ENCODE measurements around the gene NOTCH4. TPM values are rescaled to one million over a fixed set of nuclear protein-coding genes. Genes with fewer than 3 reads are reported as not detected.

Gene NOTCH4
- total RNA-seq, 1 experiment from 2014 or later: 1.1 TPM

DNA sequence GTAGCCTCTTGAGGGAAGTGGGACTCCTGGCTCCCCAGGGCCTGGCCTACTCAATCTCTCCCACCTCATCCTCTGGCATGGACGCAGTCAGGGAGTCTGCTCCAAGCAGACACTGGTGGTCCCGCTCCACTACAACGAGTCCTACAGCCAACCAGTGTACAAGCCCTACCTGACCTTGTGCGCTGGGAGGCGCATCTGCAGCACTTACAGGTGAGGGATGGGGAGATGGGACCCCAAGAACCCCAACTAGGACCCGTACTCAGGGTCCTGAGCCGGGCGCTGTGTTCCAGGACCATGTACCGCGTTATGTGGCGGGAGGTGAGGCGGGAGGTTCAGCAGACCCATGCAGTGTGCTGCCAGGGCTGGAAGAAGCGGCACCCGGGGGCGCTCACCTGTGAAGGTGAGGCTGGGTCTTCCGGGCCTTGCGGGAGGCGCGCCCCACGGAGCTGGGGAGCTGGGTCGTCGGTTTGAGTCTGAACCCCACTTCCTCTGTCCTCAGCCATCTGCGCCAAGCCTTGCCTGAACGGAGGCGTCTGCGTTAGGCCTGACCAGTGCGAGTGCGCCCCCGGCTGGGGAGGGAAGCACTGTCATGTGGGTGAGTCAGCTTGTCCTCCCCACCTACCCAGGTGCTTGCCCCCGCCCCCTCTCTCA lies 57.3 kb downstream of the NOTCH4 start:
- no peak for DNase-seq (ENCODE audit: low read depth)

DNA sequence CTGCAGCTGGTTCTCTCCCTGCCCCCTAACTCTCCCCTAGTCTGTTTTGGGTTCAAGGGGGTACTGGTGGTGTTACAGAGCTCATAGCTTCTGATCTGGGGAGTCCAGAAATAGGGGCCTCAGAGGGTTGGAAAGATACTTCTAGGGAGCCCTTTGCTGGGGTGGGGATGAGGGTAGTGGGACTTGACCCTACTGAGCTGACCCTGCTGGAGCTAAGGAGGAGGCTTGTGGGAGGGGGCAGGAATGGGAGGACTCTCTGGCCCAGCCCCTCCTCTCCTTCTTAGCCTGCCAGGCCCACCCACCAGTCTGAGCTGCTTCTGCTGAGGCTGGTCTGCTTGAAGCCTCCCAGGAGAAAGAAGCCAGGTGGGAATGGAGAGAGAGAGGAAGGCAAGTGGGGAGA lies 59.6 kb downstream of the NOTCH4 start, which contains the start of gene EGFL8:
Gene EGFL8, plus strand, starts transcription at position 301 of the 400 bp plus-strand sequence. CDS start 1,571 bp downstream, outside the sequence.
- DNase-seq (ENCODE audit: low read depth): no peak

GRCh38 chr6:32163559-32164258 lies 60.2 kb downstream of the NOTCH4 start:
- DNase-seq (ENCODE audit: low read depth): no peak

GRCh38 chr6:32158052-32158451 lies 65.8 kb downstream of the NOTCH4 start:
- DNase-seq (ENCODE audit: low read depth): no peak

DNA sequence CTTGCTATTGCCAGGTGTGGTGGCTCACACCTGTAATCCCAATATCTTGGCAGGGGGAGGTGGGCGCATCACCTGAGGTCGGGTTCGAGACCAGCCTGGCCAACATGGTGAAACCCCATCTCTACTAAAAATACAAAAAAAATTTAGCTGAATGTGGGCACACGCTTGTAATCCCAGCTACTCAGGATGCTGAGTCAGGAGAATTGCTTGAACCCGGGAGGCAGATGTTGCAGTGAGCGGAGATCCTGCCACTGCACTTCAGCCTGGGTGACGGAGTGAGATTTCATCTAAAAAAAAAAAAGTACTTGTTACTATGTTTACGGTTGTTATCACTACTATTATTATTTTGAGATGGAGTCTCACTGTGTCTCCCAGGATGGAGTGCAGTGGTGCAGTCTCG lies 67.0 kb downstream of the NOTCH4 start:
- DNase-seq (ENCODE audit: low read depth): no peak

- DNase-seq (ENCODE audit: low read depth): peak; percentile 50
These were observed 69.2 kb downstream of the NOTCH4 start for GRCh38 chr6:32154514-32155161.

GRCh38 chr6:32153564-32154513 lies 70.0 kb downstream of the NOTCH4 start, which contains the start of gene PPT2:
Gene PPT2, plus strand, starts transcription at chr6:32154141. Its CDS starts 454 bp downstream, at chr6:32154595.
- peak; percentile 85 for DNase-seq (ENCODE audit: low read depth)

- no peak for DNase-seq (ENCODE audit: low read depth)
These were observed 70.9 kb downstream of the NOTCH4 start for GRCh38 chr6:32152769-32153563.

GRCh38 chr6:32151863-32152768 lies 71.8 kb downstream of the NOTCH4 start, which contains the start of gene PRRT1:
Gene PRRT1, minus strand, starts transcription at chr6:32151939. Its CDS starts 112 bp downstream, at chr6:32151827.
- DNase-seq (ENCODE audit: low read depth): no peak

DNA sequence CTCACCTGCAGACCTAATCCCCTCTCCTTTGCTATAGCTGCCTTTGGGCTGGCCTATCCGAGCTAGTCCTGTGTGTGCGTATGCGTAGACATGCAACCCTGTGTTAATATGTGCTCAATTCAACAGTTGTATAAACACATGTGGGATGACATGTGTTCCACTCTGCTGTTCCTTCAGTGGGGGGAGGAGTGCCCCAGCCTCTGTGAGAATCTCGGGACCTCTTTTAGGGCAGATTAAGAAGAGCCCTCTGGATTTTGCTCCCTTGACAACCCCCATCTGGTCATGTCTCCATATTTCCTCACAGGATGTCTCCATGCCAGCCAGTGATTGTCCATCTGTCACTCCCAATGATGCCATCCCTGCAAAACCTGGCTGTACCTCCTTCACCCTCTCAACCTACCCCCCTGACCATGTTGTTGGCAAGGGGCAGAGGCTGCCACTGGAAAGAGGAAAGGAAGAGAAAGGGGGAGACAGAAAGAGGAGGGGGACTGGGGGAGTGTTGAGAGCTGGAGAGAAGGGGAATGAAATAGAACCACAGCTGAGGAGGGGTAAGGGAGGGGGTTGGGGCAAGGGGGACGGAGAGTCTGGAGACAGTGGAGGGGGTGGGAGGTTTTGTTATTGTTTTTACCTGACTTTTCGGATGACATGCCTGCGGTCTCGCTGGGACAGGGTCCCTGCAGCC lies 72.5 kb downstream of the NOTCH4 start:
- DNase-seq (ENCODE audit: low read depth): no peak

DNA sequence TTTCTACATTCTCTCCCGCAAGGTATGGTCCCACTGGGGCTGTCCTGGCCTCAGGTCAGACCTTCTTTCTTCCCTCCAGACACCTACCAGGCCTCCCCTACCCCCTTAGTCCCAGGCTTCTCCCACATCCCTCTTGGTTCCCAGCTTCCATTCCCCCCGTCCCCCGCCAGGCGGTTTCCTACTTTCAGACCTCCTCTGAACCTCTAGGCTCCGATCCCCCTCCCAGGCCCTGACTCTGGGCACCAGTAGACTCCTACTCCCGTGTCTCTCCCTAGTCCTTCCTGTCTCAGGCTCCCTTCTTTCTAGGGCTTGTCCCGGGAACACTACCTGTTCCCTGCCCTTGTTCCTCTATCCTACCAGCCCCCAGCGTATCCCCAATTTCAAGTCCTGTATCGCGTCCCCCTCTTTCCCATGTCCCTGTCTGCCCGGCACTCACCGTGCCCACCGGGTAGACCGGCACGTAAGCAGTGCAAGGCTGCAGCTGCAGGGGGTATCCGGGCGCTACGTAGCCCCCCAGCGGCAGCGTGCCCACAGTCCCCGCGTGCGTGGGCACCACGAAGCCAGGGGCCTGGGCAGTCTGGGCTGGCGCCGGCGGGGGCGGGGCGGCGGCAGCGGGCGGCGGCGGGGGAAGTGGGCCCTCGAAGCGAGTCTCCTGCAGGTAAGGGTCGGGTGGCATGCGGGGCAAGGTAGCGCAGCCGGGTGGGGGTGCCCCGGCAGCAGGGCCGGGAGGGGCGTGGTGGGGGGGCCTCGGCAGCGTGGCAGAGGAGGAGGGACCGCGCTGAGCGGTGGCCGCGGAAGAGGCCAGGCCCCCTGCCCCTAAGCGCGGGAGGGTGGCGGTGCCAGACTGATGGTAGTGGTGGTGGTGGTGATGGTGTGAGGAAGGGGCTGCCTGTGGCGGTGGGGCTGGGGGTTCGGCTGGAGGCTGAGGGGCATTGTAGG lies 73.7 kb downstream of the NOTCH4 start:
- DNase-seq (ENCODE audit: low read depth): no peak

DNA sequence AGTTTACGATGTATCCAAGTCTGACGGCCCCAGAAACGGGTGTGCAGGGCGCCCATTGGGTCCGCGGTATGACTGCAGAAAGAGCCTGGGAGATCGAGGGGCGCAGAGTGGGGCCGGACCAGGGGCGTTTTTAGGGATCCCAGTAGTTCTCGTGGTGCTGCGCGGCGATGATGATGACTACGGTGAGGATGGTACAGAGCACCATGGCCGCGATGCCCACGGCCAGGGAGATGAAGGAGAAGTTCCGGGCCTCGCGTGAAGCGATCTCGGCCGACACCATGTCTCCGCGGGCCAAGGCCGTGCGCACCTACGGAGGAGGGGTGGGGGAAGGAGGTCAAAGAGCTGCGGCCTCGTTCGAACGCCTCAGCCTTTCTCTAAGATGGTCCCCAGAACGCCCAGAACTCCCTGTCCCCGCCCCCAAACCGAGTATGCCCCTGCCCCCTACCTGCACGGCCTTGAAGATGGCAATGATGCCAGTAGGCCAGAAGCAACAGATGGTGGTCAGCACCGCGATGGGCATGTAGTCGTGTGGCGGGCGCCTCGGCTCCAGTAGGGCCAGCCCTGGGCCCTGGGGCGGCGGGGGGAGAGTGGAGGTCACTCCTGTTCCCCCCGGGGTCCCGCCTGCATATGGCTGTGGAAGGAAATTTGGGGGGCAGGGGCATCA lies 74.6 kb downstream of the NOTCH4 start:
- DNase-seq (ENCODE audit: low read depth): no peak

GRCh38 chr6:32148289-32149091 lies 75.4 kb downstream of the NOTCH4 start:
- DNase-seq (ENCODE audit: low read depth): no peak

- DNase-seq (ENCODE audit: low read depth): no peak
These were observed 76.3 kb downstream of the NOTCH4 start for GRCh38 chr6:32147401-32148132.

GRCh38 chr6:32146687-32147086 lies 77.2 kb downstream of the NOTCH4 start:
- no peak for DNase-seq (ENCODE audit: low read depth)
